GM12865 (cell line): ENCODE measurements around the gene ANKRD1.

Experiments
- DNase-seq: peaks from one replicate; pipeline ENCODE4 v3.0.0; 2010; ENCODE audit warnings: low read depth
- H3K4me3 ChIP-seq: 2 replicates; pipeline ENCODE4 v1.5.1; 2011; ENCODE audit warnings: mild to moderate bottlenecking, low read depth, low read length, control low read depth
- CTCF ChIP-seq: IDR thresholded peaks from 2 replicates; pipeline ENCODE4 v1.5.1; 2011; ENCODE audit warnings: low read length, control low read depth, low read depth, inconsistent platforms; ENCODE audit not compliant: insufficient read depth; ENCODE audit errors: missing control alignments

Gene ANKRD1

GRCh38 chr10:90917238-90917967, 3.5 kb downstream of the ANKRD1 start:
- H3K4me3 ChIP-seq, result no peak overlapping the region
- no peak for TF ChIP-seq CTCF
- no peak for DNase-seq

- no peak for TF ChIP-seq CTCF
- no peak overlapping the region for H3K4me3 ChIP-seq
Measured at GRCh38 chr10:90916392-90917237, 4.3 kb downstream of the ANKRD1 start.

GRCh38 chr10:90915766-90916075, 5.2 kb downstream of the ANKRD1 start:
- no peak for DNase-seq
- H3K4me3 ChIP-seq, result no peak overlapping the region
- TF ChIP-seq CTCF, result no peak

More at GRCh38 chr10:90916392-90917237, 4.3 kb downstream of the ANKRD1 start:
- no peak for DNase-seq

- no peak for TF ChIP-seq CTCF
- H3K4me3 ChIP-seq, result no peak overlapping the region
- DNase-seq, result no peak
Measured at GRCh38 chr10:90914992-90915765, 5.7 kb downstream of the ANKRD1 start.

- H3K4me3 ChIP-seq, result no peak overlapping the region
- DNase-seq, result peak; percentile 10
- no peak for TF ChIP-seq CTCF
Measured at GRCh38 chr10:90913774-90914420, 7.0 kb downstream of the ANKRD1 start.

GRCh38 chr10:90912854-90913479, 7.9 kb downstream of the ANKRD1 start:
- no peak for DNase-seq
- TF ChIP-seq CTCF, result no peak

More at GRCh38 chr10:90912854-90913479, 7.9 kb downstream of the ANKRD1 start:
- no peak overlapping the region for H3K4me3 ChIP-seq
